NCI-H2029 (cell line): ENCODE results near the gene NGFR.
"Not testable (repeated sequence)": the region's sequence is repeated elsewhere in the genome, so short reads cannot be mapped to it uniquely, and the experiment has no call there.

Experiments
- DNase-seq: peaks from one replicate; lab custom pipeline; 2025; lab: John Stamatoyannopoulos, UW

The NGFR gene

DNA sequence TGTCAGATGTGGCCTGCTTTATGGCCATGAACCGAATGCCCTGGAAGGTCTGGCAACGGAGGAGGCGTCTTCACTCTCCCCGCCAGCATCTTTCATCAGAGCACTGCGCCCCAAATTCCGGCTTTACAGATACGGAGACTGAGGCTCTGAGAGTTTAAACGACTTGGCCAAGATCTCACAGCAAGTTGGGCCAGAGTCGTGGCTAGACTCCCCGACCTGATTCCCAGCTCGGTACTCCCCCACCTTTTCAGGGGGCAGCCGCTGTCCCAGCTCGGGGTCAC lies 1.7 kb downstream of the NGFR start:
- DNase-seq = no peak

DNA sequence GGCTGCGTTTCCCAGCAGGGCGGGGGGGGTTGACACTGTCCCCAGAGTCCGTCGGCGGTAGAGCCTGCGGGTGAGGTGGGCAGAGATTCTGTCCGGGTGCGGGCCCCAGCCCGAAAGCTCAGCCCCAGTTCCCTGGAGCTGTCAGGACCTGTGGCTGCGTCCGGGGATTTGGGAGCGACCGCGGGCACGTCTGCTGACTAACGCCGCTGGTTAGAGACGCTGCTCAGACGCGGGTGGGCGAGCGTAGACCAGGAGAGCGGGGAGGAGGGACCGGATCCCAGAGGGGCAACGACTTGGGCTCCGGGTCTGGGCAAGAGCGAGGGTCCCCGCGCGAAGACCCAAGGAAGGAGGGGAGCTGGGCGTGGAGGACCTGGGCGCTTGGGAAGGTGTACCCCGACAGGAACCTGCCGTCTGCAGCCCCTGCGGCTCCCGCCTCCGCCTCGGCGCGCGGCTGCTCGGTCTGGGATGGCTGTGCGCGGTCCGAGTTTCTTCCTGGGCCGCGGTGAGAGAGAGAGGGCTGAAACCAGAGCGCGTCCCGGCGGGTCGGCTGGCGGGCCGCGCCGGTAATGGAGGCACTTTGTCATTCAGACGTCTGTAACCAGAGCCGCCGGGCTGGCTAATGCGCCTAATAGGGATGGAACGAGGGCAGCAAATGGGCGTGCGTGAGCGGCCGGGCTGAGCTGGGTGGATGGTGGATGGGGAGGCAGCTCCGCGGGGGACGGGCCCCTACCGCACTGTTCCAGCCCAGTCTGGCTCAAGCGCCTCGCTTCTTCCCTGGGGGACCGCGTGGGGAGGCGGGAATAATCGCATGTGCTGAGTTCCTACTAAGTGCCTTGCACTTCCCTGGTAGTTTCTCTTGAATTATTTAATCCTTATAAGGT lies 2.3 kb downstream of the NGFR start:
- peak; percentile 39 for DNase-seq

DNA sequence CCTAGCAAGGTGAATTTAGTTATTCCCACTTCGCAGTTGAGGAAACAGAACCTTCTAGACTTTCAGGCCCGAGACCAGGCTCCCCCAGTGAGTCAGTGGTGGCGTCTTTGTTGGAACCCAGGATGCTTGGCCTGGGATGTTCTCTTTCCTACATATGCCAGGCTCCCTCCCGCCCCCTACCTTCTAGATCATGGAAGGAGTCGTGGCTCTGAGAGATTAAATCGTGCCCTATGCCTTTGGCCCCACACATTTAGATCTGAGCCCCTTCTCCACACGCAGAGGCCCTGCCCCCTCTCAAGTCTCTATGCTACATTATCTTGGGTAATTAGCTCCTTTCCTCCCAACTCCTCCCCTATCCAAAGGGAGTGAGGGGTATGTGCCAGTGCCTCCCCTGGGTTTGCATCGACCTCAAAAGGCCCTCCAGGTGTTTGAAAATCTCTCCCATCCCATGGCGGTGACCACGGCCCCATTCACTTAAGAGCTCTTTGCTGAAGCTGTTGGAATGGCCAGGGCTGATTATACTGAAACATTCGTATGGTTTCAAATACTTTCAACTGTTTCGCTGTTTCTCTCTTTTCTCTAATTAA lies 3.0 kb downstream of the NGFR start:
- DNase-seq = no peak

DNA sequence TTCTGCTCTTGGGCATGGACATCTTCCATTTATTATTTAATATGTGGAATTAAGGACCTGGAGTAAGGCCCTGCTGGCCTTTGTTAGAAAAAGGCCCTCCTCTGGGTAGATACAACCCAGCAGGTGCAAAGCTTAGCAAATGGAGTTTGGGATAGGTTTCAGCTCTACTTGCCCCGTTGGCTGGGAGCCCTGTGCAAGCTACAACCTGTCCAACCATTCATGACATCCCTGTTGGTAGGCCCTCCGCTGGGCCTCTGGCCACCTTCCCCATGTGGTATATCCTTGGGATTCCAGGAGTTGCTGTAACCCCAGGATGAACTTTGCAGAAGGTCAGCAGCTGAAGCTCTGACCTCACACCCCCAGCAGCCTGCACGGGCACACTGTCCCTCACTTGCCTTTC lies 6.4 kb downstream of the NGFR start:
- DNase-seq = no peak

DNA sequence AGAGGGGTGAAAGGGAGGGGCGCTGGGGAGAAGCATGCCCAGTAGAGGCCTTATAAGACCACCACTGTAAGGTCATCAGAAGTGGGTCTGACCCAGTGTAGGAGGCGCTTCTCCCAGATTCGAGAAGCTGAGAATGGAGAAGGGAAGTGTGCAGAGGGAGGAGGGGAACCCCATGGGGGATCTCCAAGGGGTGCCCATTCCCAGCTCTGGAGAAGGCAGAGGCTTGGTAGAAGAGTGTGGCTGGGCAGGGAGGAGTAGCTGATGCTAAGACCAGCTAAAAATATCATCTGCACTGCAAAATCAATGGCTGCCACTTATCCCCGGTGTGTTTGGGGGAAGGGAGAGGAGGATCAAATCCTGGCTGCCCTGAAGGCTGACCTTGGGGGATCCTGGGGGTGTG lies 7.2 kb downstream of the NGFR start:
- no peak for DNase-seq

DNA sequence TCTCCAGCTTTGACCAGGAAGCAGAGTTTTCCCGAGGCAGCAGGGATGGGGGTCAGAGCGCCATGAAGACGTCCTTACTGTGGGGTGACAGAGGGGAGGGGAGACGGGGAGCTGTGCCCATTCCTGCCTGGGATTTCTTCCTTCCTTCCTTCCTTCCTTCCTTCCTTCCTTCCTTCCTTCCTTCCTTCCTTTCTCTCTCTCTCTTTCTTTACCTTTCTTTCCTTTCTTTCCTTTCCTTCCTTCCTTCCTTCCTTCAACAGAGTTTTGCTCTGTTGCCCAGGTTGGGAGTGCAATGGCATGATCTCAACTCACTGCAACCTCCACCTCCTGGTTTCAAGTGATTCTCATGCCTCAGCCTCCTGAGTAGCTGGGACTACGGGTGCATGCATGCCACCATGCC lies 7.6 kb downstream of the NGFR start:
- DNase-seq = not testable (repeated sequence)

DNA sequence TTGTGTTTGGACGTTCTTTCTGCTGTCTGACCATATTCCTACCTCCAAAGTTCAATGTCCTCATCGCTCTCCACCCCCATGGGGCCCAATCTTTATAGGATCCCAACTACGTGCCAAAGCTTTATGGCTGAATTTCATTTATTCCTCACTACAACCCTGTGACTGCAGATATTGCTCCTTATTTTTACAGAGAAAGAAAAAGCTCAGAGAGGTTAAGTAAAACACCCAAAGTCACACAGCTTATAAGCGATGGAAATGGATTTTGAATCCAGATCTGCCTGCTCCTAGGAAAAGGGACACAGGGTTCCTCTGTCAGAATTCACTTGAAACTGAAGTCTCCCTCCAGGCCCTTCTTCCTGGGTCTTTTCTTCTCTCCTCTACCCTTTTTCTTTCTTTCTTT lies 9.3 kb downstream of the NGFR start:
- no peak for DNase-seq

DNA sequence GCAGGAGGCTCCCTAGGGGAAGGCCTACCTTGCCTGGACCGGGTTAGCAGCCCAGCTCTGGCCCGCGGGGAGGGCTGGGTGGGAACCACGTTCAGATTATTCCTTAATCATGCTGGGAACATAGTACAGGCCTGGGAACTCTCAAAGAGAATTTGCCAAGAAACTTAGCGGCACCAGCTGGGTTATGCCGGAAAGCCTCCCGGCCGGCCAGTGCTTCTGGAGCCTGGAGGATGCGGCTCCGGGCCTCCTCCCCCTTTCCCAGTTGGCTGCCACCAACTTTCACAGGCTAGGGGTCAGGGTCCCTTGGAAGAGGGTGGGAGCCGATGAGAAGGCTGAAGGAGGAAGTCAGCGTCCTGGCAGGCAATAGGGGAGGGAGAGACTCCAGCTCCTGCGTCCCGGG lies 10.8 kb downstream of the NGFR start:
- no peak for DNase-seq

DNA sequence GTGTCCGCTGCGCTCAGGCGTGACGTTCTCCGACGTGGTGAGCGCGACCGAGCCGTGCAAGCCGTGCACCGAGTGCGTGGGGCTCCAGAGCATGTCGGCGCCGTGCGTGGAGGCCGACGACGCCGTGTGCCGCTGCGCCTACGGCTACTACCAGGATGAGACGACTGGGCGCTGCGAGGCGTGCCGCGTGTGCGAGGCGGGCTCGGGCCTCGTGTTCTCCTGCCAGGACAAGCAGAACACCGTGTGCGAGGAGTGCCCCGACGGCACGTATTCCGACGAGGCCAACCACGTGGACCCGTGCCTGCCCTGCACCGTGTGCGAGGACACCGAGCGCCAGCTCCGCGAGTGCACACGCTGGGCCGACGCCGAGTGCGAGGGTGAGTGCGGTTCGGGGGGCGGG lies 11.2 kb downstream of the NGFR start:
- DNase-seq = no peak

DNA sequence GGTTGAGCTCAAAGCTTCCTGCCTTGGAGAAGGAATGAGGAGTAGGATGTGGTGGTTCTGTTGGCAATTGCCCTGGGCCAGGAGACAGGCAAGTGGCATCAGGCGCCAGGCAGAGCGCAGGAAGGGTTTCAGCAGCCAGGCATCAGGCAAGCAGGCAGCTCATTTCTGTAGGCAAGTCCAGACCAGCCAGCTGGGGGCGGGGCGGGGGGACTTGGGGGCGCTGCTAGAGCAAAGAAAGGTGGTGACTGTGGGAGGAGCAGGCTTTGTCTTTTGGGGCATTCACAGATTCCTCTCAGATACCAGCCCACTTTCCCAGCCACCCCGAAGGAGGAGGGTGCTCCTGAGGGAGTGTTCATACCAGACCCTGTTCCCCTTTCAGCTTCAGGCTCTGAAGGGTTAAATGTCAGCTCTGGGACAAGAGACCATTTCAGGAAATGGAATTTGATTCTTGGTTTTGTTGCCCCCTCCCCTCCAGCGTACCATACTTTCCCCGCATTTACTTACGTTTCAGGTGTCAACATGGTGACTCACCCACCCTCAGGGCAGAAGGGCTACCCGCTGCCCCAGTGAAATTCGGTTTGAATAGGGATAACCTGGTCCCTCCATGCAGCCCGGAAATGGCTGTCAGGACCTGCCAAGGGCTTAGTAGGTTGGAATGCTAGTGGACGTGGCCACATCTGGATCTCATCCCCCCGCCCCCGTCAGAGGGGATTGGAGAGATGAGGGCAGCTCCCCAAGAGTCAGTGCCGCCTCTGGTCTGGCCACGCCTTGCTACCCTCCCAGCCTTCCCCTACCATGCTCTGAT lies 13.2 kb downstream of the NGFR start:
- DNase-seq = peak; percentile 15

DNA sequence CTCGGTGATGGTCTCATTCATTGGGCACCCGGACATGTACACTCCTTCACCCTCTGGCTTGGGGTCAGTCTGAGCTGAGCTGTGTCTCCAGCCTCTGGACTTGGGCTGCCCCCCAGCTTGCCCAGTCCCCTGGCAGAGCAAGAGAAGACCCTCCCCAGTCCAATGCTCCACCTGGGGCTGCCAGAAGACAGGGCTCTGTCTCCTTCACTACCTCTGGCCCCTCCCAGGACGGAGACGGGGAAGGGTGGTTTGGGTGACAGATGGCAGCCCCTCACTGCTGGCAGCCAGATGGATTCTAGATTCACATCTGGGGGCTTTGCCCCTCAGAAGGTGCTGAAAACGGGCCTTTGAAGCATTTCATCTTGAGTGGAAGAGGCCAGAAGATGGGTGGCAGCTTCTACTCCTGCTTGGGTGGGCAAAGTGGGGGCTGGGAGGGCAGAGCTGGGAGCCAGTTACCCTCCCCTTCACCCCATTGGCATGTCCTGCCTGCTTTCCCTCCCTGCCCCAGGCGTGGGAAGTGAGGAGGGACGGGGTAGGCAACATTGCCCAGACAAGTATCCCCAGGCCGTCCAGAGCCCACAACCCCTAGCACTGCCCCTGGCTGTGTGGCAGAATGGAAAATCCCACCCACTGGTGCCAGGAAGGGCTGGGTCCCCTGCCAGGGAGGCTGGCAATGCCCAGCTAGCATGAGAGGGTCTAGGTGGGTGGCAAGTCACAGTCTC lies 13.9 kb downstream of the NGFR start:
- DNase-seq = no peak

DNA sequence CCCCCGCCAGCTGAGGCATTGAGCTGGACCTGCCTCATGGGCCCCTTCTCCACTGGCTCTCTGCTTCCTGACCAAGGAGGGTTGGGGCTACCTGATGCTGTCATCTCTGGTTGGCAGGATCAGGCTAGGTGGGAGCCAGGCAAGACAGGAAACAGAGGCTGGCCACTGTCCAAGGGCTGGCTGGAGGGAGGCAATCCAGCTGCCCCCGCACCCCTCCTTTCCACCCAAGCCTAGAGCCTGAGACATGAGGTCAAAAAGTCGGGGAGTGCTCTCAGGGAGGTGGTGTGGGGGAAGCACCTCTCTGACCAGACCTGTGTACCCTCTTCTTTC lies 14.5 kb downstream of the NGFR start:
- DNase-seq = no peak

DNA sequence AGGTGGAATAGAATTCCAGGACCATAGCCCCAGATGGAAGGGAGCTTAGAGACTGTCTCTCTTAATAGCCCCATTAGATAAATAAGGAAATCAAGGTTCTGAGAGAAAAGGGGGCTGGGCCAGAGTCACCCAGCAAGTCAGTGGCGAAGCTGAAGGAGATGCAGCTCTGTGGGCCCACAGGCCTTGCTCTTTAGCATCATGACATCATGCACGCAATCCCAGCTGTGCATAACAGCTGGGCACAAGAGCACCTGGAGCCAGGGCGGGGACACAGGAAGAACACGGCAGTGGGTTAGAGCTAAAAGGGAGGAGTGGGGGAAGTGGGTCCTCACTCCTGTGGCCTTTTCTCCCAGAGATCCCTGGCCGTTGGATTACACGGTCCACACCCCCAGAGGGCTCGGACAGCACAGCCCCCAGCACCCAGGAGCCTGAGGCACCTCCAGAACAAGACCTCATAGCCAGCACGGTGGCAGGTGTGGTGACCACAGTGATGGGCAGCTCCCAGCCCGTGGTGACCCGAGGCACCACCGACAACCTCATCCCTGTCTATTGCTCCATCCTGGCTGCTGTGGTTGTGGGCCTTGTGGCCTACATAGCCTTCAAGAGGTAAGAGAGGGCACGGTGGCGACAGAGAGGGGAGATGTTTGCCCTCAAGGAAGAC lies 15.1 kb downstream of the NGFR start:
- DNase-seq = no peak

DNA sequence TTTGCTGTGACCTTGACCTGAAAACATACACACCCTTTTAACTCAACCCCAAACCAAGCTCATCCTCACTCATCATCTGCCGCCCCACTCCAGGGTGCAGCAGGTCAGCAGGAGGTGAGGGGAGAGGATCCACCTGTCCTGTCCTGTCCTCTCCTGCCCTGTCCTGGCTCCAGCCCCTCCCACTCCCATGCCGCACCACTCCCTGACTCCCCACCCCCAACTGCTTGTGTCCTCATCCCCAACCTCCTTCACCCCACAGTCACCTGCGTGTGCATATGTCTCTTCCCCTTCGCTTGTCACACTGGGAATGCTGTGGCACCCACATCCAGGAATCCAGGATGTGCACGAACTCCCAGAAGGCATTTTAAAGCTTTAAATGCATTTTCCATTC lies 15.6 kb downstream of the NGFR start:
- DNase-seq = no peak

DNA sequence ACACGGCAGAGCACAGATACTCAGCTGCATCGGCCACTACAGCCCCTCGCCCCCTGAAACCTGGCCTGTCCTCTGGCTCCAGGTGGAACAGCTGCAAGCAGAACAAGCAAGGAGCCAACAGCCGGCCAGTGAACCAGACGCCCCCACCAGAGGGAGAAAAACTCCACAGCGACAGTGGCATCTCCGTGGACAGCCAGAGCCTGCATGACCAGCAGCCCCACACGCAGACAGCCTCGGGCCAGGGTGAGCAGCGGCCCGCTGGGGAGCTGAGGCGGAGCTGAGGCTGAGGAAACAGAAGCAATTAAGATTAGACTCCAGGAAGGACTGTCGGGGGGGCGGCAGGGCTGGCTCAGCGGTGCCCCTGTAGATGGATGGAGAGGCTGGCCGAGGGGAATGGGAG lies 16.7 kb downstream of the NGFR start:
- no peak for DNase-seq

DNA sequence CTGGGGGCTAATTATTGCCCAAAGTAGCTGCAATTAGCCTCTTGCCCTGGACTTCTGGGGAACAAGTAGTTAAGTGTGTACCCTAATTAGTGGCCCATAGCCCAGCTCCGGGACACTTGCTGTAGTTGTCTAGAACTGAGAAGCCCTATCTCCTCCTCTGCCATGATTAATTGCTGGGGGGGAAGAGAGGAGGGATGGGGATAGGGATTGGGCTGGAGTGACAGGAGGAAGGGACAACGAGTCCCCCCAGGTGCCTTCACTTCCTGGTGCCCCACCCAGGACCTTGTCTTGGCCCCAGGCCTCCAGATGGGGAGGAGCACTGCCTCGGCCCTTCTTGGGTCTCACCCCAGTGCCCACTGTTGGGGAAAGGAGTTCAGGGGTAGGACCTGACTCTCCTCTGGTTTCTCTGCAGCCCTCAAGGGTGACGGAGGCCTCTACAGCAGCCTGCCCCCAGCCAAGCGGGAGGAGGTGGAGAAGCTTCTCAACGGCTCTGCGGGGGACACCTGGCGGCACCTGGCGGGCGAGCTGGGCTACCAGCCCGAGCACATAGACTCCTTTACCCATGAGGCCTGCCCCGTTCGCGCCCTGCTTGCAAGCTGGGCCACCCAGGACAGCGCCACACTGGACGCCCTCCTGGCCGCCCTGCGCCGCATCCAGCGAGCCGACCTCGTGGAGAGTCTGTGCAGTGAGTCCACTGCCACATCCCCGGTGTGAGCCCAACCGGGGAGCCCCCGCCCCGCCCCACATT lies 17.4 kb downstream of the NGFR start:
- DNase-seq = no peak

DNA sequence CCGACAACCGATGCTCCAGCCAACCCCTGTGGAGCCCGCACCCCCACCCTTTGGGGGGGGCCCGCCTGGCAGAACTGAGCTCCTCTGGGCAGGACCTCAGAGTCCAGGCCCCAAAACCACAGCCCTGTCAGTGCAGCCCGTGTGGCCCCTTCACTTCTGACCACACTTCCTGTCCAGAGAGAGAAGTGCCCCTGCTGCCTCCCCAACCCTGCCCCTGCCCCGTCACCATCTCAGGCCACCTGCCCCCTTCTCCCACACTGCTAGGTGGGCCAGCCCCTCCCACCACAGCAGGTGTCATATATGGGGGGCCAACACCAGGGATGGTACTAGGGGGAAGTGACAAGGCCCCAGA lies 17.9 kb downstream of the NGFR start:
- DNase-seq = no peak

DNA sequence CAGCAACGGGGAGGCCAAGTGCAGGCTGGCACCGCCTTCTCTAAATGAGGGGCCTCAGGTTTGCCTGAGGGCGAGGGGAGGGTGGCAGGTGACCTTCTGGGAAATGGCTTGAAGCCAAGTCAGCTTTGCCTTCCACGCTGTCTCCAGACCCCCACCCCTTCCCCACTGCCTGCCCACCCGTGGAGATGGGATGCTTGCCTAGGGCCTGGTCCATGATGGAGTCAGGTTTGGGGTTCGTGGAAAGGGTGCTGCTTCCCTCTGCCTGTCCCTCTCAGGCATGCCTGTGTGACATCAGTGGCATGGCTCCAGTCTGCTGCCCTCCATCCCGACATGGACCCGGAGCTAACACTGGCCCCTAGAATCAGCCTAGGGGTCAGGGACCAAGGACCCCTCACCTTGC lies 18.5 kb downstream of the NGFR start:
- no peak for DNase-seq

DNA sequence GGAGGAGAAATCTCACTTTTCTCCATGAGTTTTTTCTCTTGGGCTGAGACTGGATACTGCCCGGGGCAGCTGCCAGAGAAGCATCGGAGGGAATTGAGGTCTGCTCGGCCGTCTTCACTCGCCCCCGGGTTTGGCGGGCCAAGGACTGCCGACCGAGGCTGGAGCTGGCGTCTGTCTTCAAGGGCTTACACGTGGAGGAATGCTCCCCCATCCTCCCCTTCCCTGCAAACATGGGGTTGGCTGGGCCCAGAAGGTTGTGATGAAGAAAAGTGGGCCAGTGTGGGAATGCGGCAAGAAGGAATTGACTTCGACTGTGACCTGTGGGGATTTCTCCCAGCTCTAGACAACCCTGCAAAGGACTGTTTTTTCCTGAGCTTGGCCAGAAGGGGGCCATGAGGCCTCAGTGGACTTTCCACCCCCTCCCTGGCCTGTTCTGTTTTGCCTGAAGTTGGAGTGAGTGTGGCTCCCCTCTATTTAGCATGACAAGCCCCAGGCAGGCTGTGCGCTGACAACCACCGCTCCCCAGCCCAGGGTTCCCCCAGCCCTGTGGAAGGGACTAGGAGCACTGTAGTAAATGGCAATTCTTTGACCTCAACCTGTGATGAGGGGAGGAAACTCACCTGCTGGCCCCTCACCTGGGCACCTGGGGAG lies 19.1 kb downstream of the NGFR start:
- DNase-seq = no peak

DNA sequence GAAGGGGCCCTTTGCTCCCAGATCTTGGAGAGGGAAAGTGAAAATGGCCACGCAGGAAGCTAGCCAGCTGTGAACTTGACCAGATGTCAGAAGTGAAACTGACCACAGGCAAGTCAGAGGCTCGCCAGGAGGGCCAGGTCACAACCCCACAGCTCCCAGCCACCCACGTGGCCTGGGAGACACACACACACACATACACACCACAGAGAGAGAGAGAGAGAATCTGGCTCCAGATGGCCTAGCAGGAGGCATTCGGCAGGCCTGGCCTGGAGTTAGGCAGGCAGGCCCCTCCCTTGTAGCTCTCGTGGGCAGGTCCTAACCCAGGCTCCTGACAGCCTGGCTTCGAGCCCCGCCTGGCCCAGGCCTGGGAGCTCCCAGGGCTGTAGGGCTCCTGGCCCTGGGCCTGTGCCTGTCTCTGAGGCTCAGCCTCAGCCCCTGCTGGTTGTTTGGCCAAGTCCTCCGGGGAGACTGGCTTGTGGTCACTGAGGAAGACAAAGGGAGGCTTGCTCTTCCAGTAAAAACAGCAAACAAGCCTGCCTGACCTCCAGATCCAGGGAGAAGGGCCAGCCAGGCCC lies 20.2 kb downstream of the NGFR start:
- DNase-seq = no peak

DNA sequence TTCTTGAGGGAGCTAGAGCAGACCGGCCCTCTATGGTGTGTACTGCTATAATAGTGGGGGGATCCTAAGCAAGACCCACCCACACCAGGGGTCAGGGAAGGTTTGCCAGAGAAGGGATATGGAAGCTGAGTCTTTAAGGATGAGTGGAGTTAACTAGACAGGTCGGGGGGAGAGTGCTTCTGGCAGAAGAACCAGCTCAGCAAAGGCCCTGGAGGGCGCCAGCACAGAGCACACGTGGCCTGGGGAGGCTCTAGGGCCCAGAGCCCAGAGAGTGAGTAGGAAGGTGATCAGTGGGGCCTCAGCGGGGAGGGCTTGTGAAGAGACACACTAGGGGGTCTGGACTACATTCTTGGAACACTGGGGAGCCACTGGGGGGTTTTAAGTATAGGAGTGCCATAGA lies 21.1 kb downstream of the NGFR start:
- no peak for DNase-seq
